ENCODE measurements around the gene LGR6.
A peak's percentile ranks its signal among the peaks of the same experiment; 100 is the strongest.

LGR6 gene

DNA sequence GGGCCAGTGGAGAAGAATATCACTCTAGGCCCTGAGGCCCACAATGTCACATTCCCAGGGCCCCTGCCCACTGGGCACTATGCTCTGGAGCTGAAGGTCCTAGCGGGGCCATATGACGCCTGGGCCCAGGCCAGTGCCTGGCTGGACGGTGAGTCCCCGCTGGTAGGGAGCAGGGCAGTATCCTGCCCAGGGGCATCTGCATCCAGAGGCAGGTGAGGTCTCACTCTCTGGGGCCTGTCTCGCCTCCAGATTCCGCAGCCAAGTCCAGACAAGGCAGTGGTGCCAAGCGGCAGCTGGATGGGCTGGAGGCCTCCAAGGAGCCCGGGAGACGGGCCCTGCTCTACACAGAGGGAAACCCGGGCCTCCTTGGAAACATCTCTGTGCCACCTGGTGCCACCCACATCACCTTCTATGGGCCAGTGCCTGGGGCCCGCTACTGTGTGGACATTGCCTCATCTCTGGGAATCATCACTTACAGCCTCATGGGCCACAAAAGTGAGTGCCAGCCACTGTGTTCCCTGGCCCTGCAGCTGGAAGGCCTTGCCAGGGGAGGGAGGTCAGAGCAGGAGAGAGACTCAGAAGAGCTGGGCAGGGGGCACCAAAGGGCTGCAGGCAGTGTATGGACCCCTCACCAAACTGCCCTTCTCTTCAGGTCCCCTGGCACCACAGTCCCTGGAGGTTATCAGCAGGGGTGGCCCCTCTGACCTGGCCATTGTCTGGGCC is 22.1 kb upstream of the LGR6 start:
- H3K4me1 ChIP-seq (ENCODE audit: insufficient read depth, poor library complexity, severe bottlenecking), result no peaks in the 10 kb centered on the region
- H3K4me3 ChIP-seq (ENCODE audit: severe bottlenecking), result no peak overlapping the region
- H3K9me3 ChIP-seq (ENCODE audit: severe bottlenecking), result no peaks in the 10 kb centered on the region
- TF ChIP-seq, protein P1, sequence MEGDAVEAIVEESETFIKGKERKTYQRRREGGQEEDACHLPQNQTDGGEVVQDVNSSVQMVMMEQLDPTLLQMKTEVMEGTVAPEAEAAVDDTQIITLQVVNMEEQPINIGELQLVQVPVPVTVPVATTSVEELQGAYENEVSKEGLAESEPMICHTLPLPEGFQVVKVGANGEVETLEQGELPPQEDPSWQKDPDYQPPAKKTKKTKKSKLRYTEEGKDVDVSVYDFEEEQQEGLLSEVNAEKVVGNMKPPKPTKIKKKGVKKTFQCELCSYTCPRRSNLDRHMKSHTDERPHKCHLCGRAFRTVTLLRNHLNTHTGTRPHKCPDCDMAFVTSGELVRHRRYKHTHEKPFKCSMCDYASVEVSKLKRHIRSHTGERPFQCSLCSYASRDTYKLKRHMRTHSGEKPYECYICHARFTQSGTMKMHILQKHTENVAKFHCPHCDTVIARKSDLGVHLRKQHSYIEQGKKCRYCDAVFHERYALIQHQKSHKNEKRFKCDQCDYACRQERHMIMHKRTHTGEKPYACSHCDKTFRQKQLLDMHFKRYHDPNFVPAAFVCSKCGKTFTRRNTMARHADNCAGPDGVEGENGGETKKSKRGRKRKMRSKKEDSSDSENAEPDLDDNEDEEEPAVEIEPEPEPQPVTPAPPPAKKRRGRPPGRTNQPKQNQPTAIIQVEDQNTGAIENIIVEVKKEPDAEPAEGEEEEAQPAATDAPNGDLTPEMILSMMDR (IDR thresholded peaks at IDR 0.05; ENCODE audit: poor library complexity, severe bottlenecking), result no peak
- DNase-seq (ENCODE audit: low spot score), result peak; percentile 42
- ATAC-seq (ENCODE audit: low read depth), result no peak; the same call in 2 of the 3 replicates
- no peaks in the 10 kb centered on the region for H3K36me3 ChIP-seq (ENCODE audit: low read depth)
- no peak overlapping the region for H3K27ac ChIP-seq (ENCODE audit: poor library complexity, severe bottlenecking)
- no peaks in the 10 kb centered on the region for H3K27me3 ChIP-seq (ENCODE audit: insufficient read depth, poor library complexity, severe bottlenecking)

DNA sequence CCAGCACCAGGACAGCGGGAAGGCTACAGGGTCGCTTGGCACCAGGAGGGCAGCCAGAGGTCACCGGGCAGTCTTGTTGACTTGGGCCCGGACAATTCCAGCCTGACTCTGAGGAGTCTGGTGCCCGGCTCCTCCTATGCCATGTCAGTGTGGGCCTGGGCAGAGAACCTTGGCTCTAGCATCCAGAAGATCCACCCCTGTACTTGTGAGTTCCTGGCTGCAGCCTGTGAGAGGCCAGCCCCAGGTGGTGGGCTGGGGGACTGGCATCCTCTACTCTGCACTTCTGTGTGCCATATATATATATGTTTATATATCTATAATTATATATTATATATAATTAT is 21.6 kb upstream of the LGR6 start:
- TF ChIP-seq, protein P1 (IDR thresholded peaks at IDR 0.05; ENCODE audit: poor library complexity, severe bottlenecking), result no peak
- H3K4me3 ChIP-seq (ENCODE audit: severe bottlenecking), result no peak overlapping the region
- ATAC-seq (ENCODE audit: low read depth) (no peak), DNase-seq (ENCODE audit: low spot score) (peak; percentile 39)
- no peak overlapping the region for H3K27ac ChIP-seq (ENCODE audit: poor library complexity, severe bottlenecking)
- no peaks in the 10 kb centered on the region for H3K36me3 ChIP-seq (ENCODE audit: low read depth)
- H3K4me1 ChIP-seq (ENCODE audit: insufficient read depth, poor library complexity, severe bottlenecking), result no peaks in the 10 kb centered on the region
- H3K27me3 ChIP-seq (ENCODE audit: insufficient read depth, poor library complexity, severe bottlenecking), result no peaks in the 10 kb centered on the region
- no peaks in the 10 kb centered on the region for H3K9me3 ChIP-seq (ENCODE audit: severe bottlenecking)

DNA sequence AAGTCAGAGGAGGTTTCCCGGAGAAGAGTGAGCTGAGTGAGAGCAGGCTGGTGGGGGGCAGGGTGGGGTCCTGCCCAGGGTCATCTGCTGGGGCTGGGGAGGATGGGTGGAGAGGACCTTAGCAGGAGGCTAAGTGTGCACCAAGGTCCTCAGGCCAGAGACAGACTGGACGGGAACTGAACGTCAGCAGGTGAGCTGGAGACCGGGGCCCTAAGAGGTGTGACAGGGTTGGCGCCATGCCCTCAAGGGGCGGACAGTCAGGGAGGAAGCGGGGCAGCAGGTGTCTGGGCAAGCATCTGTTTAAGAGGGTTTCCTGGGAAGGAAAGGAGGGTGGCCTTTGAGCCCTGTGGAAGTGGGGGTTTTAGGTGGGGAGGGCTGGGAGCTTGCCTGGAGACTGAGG is 19.6 kb upstream of the LGR6 start:
- Histone ChIP-seq H3K4me1 (ENCODE audit: insufficient read depth, poor library complexity, severe bottlenecking) (no peaks in the 10 kb centered on the region), H3K4me3 (ENCODE audit: severe bottlenecking) (no peak overlapping the region), H3K27me3 (ENCODE audit: insufficient read depth, poor library complexity, severe bottlenecking) (no peaks in the 10 kb centered on the region), H3K9me3 (ENCODE audit: severe bottlenecking) (no peaks in the 10 kb centered on the region), H3K27ac (ENCODE audit: poor library complexity, severe bottlenecking) (no peak overlapping the region), H3K36me3 (ENCODE audit: low read depth) (no peaks in the 10 kb centered on the region)
- ATAC-seq (ENCODE audit: low read depth) (no peak), DNase-seq (ENCODE audit: low spot score) (no peak)
- TF ChIP-seq, protein P1 (IDR thresholded peaks at IDR 0.05; ENCODE audit: poor library complexity, severe bottlenecking), result no peak

DNA sequence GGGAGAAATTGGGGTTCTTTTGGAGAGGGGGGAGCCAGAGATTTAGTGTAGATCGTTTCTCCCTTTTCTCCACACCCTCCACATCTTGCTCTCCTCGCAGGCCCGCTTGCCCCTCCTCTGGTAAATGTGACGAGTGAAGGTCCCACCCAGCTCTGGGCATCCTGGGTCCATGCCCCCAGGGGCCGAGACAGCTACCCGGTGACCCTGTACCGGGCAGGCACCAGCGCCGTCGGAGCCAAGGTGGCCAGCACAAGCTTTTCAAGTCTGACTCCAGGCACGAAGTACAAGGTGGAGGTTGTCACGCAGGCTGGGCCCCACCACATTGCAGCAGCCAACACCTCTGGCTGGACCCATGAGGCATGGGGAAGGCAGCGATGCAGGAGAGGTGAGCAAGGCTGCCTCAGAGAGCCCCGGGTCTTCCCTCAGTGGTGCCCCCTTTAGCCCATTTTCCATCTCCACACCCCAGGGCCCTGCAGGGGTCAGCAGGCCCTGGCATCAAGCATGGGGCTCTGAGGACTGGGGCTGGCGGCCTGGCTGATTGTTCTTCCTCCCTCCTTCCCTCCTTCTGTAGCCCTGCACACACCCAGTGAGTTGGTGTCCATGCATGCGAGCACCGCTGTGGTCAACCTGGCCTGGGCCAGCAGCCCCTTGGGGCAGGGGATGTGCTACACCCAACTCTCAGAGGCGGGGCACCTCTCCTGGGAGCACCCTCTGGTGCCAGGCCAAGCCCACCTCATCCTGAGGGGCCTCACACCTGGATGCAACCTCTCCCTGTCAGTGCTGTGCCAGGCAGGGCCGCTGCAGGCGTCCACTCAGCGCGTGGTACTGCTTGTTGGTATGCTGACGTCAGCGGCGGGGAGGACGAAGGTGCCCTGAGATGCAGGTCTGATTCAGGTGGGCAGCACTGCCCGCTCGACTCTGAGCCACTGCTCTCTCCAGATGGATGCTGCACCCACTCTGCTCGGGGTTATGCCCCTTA is 16.4 kb upstream of the LGR6 start:
- no peak for DNase-seq (ENCODE audit: low spot score)

More for the DNA sequence above, 16.4 kb upstream of the LGR6 start:
- TF ChIP-seq, protein P1 (IDR thresholded peaks at IDR 0.05; ENCODE audit: poor library complexity, severe bottlenecking), result no peak
- H3K36me3 ChIP-seq (ENCODE audit: low read depth), result no peaks in the 10 kb centered on the region
- H3K27ac ChIP-seq (ENCODE audit: poor library complexity, severe bottlenecking), result no peak overlapping the region
- no peak overlapping the region for H3K4me3 ChIP-seq (ENCODE audit: severe bottlenecking)
- ATAC-seq (ENCODE audit: low read depth), result no peak
- no peaks in the 10 kb centered on the region for H3K27me3 ChIP-seq (ENCODE audit: insufficient read depth, poor library complexity, severe bottlenecking)
- H3K9me3 ChIP-seq (ENCODE audit: severe bottlenecking), result no peaks in the 10 kb centered on the region
- H3K4me1 ChIP-seq (ENCODE audit: insufficient read depth, poor library complexity, severe bottlenecking), result no peaks in the 10 kb centered on the region

Measured in RWPE2 (cell line).